GM23338 (cell line): Measurements from ENCODE around the gene APIP.

Experiments used
- CREB1 ChIP-seq: fragments of 250-450 bp; sonication (Bioruptor Pico); IDR thresholded peaks from 2 replicates; pipeline ENCODE4 v1.5.0; 2020; ENCODE audit warnings: low read depth, mild to moderate bottlenecking, moderate library complexity
- EZH2 ChIP-seq: fragments of 200-600 bp; sonication (generic); IDR thresholded peaks from one replicate; pipeline ENCODE4 v1.8.0; 2017; ENCODE audit warnings: antibody characterized with exemption, mild to moderate bottlenecking, low read depth; ENCODE audit not compliant: unreplicated experiment
- POLR2AphosphoS5 ChIP-seq: IDR thresholded peaks from 2 replicates; pipeline ENCODE4 v1.6.1; 2016; ENCODE audit warnings: antibody characterized with exemption, low read depth
- TF ChIP-seq, protein P1 (sequence below), 2 experiments: fragments of 200-600 bp in 1 of 2; sonication (generic) in 1 of 2; conservative IDR thresholded peaks; 2 replicates each; pipeline versions ENCODE4 v1.5.1 to v1.6.1; 2016 to 2017; ENCODE audit warnings: antibody characterized with exemption in 2 of 2, low read depth in 2 of 2, mild to moderate bottlenecking in 2 of 2, moderate library complexity in 1 of 2
- TF ChIP-seq, protein P2 (sequence below): IDR thresholded peaks from one replicate; pipeline ENCODE4 v1.6.1; 2018; ENCODE audit warnings: antibody characterized with exemption; ENCODE audit not compliant: unreplicated experiment

DNA sequence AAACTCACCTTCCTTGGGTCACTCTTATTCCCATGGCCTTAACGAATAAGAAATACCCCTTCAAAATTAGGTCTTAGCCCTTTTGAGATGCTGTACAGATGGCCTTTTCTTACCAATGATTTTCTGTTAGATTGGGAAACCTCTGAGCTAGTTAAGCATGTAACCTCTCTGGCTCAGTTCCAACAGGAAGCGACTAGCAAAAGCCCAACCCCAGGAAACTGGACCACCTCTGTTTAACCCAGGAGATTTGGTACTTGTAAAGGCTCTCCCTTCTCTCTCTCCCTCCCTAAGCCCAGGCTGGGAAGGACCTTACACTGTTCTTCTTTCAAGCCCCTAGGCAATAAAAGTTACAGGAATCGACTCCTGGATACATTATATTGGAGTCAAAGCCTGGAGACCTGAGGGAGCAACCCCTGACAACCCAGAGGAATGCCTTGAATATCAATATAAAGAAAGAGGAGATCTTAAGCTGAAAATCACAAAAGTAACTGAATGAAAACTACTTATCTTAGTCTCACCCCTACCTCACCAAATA is 11.7 kb downstream of the APIP start:
- TF ChIP-seq, protein P1, sequence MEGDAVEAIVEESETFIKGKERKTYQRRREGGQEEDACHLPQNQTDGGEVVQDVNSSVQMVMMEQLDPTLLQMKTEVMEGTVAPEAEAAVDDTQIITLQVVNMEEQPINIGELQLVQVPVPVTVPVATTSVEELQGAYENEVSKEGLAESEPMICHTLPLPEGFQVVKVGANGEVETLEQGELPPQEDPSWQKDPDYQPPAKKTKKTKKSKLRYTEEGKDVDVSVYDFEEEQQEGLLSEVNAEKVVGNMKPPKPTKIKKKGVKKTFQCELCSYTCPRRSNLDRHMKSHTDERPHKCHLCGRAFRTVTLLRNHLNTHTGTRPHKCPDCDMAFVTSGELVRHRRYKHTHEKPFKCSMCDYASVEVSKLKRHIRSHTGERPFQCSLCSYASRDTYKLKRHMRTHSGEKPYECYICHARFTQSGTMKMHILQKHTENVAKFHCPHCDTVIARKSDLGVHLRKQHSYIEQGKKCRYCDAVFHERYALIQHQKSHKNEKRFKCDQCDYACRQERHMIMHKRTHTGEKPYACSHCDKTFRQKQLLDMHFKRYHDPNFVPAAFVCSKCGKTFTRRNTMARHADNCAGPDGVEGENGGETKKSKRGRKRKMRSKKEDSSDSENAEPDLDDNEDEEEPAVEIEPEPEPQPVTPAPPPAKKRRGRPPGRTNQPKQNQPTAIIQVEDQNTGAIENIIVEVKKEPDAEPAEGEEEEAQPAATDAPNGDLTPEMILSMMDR (conservative IDR thresholded peaks at IDR 0.05; ENCODE audit: low read depth in 2 of 2), result no peak
- TF ChIP-seq CREB1 (CRISPR knock-in tag), result no peak
- TF ChIP-seq, protein P2, sequence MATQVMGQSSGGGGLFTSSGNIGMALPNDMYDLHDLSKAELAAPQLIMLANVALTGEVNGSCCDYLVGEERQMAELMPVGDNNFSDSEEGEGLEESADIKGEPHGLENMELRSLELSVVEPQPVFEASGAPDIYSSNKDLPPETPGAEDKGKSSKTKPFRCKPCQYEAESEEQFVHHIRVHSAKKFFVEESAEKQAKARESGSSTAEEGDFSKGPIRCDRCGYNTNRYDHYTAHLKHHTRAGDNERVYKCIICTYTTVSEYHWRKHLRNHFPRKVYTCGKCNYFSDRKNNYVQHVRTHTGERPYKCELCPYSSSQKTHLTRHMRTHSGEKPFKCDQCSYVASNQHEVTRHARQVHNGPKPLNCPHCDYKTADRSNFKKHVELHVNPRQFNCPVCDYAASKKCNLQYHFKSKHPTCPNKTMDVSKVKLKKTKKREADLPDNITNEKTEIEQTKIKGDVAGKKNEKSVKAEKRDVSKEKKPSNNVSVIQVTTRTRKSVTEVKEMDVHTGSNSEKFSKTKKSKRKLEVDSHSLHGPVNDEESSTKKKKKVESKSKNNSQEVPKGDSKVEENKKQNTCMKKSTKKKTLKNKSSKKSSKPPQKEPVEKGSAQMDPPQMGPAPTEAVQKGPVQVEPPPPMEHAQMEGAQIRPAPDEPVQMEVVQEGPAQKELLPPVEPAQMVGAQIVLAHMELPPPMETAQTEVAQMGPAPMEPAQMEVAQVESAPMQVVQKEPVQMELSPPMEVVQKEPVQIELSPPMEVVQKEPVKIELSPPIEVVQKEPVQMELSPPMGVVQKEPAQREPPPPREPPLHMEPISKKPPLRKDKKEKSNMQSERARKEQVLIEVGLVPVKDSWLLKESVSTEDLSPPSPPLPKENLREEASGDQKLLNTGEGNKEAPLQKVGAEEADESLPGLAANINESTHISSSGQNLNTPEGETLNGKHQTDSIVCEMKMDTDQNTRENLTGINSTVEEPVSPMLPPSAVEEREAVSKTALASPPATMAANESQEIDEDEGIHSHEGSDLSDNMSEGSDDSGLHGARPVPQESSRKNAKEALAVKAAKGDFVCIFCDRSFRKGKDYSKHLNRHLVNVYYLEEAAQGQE, result no peak
- no peak for TF ChIP-seq POLR2AphosphoS5
- no peak for TF ChIP-seq EZH2
